Stimulated activated CD4-positive, alpha-beta T cell treated with anti-CD3 and anti-CD28 coated beads, Interleukin-4, amount 100 ng/mL, for 24 hours (primary cell): Measurements from ENCODE around the gene ADAM22.

Experiments
- DNase-seq: peaks from one replicate; pipeline ENCODE4 v3.0.0-alpha.2; 2020

The ADAM22 gene

DNA sequence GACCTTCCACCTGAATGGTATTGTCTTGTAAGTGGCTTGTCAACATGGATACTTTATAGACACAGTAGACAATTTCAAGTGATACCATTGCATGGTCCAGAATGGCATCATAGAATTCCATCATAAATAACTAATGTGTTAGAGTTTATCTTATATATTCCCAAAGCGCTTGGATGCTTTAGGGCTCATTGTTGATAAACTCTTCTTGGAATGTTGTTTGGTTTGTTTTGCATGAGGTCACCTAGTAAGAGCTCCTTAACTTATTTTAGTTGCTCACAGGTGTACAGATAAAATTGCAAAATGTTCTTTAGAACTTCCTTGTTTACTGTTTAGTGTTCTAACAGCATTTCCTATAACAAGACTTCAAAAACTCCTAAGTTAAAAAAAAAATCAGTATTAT is 249.0 kb downstream of the ADAM22 start:
- no peak for DNase-seq

DNA sequence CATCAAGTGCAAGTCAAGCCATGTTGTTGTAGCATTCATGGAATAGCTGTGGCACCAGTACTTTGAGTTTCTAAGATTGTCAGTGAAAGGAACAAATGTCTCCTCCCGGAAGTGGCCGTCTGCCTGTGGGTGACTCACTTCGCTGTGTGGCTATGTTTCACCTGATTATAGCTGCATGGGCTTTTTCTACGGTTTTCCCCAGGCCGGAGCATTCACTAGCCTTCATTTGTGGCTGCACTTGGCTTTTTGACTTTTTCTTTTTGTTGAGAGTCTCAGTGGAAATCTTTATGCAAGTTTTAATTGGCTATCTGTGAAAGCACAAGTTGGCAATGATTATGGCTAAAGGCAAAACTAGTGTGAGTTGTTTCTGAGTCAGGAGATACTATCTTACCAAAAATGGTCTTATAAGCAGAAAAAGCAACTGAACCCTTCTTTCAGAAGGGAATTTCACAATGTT is 250.8 kb downstream of the ADAM22 start:
- DNase-seq: peak; percentile 13

DNA sequence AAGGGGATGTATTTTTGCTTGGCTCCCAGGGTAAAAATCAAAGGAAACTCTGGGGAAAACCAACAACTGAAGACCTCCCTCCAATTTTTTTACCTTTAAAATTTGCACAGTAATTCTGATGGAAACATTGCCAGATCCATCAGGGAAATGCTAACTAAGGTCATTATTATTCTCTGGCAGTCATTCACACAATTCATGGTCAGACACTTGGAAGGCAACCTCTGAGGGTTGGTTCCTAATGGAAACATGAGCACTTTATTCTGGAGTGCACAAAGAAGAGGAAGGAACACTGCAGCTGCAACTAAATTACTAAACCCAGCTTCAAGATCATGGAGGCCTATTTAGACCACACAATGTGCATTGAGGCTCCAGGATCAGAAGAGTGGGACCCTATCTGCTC is 251.6 kb downstream of the ADAM22 start:
- DNase-seq: no peak

DNA sequence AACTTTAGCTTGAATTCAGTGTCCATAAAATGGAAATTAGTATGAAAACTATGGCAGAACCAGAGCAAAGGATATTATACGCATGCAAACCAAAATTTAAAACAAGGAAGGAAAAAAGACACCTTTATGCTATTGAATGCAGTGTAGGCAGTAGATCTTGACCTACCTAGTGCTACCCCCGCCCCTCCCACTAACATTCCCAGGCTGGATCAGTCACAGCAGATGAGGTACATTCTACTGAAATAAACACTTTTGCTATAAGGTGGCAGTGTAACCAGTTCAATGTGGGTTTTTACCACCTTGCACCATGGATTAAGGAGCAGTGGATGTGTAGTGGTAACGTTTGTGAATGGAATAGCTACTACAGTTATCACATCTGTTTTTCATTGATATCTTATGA is 257.9 kb downstream of the ADAM22 start:
- no peak for DNase-seq

DNA sequence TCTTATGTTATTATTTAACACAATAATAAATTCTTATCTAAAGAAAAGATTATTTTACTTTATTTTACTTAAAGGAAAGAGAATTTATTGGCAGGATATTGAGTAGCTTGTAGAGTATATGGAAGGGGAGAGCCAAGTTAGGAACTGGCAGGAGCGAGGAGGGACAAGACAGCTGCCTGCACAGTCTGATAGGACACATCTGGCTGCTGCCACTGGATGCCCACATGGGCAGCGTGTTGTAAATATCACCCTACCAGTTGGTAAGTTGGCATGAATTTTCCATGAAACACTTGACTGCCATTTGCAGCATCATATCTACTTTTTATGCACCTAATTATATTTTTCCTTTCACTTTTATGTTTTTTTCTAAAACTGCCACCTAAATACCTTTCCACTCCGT is 266.2 kb downstream of the ADAM22 start:
- no peak for DNase-seq

DNA sequence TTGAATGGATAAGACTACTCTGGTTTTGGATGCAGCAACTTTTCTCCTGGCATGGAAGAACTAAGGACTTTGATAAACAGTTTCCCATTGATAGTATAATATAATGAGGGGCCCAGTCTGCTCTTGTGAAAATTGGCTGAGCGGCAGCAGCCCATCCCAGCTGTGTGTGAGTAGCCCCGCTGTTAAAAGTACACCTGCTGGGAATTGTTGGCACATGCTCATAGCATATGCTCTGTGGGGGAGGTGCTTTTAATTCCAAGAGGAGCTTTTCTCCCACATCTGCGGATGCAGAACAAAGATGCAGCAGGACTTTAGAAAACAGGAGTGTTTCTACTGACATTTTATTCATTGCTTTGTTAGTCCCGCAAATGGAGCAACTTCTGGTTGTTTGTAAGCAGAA is 266.7 kb downstream of the ADAM22 start:
- no peak for DNase-seq

DNA sequence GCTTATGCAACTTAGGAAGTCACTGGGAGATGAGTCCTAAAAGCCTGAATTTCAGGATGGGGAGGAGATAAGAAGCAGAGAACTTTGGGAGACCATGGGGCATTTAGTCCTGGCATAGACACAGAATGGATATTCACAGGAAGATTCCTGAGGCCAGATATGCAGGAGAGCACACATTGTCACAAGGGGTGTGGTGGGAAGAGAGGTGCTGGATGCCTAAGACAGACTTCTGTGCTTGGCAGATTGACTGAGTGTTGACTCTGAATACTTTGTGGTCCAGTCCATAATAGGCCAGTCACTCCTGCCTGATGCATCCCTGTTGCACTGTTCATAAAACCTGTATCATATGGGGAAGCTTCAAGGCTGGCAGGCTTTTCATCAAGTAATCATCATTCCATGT is 267.3 kb downstream of the ADAM22 start:
- DNase-seq: no peak

DNA sequence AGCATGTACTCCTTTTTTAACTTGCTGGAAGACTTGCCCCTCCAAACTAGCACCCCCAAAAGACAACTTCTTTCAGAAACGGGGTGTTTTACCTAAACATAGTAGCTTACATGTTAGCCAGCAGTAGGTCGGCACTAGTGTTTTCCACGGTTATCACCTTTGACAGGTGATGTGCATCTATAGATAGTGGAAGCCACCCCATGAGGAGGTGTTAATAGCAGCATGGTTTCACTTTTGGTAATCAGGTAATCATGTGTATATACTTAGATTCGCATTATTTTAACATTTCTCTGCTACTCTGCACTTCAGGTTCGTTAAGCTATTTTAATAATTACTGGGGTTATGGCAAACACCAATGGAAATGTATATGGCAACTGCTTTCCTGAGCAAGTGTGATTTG is 268.2 kb downstream of the ADAM22 start:
- DNase-seq: no peak

DNA sequence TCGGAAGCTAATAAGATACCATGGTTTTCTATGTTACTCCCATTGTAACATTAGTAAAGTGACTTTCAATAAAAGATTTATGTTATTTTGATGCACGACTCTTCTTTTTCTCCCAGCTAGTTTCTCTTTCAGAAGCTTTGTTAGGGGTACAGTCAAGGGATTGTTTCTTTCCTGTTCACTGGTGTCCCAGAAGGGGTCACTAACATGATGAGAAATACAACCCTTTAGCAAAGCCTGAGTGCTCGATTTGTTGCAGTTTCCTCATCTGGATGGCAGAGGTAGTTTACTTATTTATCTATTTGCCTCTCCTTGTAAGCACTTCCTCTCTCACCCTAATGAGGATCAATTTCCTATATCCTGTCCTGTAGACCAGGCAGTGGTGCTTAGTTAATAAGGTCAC is 268.7 kb downstream of the ADAM22 start:
- no peak for DNase-seq

DNA sequence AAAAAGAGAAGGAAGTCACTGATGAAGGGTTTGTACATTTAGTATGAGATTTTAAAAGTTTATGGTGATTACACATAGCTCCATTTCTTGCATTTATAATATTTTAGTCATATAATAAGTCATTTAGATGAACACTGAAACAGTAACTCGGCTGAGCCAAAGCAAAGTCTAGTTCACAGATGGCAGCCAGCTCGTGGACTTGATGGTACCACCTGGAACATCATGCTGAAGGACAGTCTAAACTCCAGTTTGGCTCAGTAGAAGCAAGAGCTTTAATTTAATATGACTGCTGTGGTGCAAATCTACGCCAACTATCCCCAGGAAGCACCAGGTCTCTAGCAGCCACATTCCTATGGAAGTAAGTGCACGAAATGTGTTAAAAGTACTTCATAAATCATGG is 269.4 kb downstream of the ADAM22 start:
- DNase-seq: no peak

DNA sequence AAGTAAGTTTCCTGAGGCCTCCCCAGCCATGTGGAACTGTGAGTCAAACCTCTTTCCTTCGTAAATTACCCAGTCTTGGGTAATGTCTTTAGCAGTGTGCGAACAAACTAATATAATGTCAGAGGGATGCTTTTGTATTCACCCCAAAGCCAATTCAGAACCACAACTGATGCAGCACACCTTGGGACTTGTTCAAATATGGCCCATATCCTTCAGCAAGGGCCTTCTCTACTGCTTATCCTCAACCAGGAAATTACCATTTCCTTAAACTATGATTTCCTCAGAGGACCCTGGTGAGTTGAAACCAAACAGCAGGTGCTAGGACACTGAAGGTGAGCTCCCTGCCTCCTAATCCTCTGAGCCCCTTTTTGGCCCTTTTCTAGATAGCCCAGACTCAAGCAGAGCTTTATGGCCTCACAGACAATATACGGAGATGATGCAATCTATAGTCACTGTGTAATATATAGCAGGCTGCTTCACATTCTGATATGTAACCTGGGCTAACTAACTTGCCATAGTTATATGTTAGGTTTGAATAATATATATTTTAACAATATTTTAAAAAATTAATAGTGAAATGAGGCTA is 270.6 kb downstream of the ADAM22 start:
- no peak for DNase-seq

DNA sequence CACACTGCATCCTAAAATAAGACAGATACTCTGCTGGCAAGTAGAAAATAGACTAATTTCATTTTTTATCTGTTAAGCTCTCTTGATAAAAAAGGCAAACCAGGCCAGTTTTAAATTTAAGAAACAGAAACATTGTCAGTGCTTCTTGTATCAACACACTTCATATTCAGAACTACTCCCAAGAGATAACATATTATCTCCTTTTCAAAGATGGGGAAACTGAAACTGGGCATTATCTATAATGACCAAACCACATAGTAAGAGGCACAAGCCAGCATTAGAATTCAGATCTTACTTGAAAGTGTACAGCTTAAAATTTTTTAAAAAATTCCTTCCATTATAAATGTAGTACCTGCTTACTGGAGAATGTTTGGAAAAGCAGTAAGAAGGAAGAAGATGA is 271.1 kb downstream of the ADAM22 start:
- no peak for DNase-seq

DNA sequence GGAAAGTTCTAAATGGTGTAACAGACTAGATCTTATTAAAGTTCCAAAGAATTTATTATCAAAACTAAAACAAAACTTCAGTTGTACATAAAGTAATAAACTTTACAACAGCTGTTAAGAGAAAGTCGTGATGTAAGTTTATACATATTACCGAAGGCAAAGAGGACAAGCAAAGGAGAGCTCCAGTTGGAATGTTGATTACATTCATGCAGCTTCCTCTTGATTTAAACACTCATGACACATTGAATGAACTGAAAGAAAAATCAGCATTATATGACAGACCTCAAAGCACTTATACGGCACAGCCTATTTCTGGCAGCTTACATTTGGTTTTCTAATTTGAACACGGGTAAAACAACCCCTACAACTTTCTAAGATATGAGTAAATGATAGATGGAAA is 272.2 kb downstream of the ADAM22 start:
- DNase-seq: no peak

DNA sequence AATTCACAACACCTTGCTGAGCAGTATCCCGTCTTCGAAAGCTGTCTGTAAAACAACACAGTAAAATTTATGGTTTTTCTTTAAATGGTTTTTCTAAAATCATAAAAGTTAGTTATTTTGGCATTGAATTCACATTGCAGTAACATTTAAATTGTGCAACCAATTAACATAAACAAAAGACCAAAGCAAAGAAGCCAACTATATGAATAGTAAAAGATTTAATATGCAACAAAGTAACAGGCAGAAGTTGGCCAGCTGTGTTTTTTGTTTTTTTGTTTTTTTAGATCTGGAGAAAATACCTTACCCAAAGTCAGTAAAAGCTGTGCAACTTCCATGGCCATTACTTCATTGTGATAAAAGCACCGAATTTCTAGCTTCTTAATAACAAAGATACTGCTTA is 274.5 kb downstream of the ADAM22 start:
- no peak for DNase-seq

DNA sequence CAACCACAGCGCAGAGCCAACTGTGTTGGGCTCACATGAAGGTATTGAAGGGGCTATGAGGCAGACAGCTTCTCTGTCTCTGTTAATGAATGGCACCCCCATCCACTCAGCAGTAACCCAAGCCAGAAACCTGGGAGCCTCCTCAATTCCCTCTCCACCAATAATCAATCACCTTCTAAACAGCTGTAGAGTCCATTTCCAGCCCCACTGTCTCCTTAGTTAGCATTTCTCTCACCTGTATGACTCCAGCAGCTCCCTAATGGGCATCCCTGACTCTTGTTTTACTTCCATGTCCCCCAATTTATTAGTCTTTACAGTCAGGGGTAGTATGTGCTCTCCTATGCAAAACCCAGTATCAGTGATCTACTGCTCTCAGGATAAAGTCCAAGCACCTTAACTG is 278.9 kb downstream of the ADAM22 start:
- no peak for DNase-seq

DNA sequence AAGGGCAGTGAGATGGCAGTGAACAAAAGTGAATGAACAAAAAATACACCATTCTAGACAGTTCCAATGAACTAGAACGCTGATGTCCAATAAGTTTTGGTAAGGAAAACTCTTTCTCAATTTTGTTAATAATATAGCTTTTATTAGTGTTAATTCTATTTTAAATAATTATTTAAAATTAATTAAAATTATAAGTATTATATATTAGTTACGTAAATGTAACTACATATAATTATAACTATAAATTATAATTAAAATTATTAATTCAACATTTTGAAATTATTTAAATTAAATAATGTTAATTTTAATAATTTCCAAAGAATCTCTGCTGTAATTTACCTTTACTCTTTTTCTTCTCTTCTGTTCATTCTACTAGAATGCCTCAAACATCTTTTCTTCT is 280.4 kb downstream of the ADAM22 start:
- no peak for DNase-seq

DNA sequence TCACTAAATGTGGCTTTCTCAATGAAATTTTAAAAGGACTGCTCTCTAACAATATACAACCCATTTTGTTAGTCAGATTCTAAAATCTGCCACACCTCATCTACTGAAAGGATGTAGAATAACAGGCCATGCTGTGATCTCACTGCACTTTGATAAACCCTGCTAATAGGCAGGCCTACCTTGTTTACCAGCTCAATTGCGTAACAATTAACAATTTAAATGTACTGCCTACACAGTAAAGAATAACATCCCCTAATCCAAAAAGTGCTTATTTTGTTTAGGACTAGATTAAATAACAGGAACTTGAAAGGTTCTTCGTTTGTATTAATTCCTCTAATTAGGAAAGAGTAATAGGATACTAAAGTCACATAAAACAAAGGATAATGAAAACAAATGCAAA is 281.2 kb downstream of the ADAM22 start:
- no peak for DNase-seq

DNA sequence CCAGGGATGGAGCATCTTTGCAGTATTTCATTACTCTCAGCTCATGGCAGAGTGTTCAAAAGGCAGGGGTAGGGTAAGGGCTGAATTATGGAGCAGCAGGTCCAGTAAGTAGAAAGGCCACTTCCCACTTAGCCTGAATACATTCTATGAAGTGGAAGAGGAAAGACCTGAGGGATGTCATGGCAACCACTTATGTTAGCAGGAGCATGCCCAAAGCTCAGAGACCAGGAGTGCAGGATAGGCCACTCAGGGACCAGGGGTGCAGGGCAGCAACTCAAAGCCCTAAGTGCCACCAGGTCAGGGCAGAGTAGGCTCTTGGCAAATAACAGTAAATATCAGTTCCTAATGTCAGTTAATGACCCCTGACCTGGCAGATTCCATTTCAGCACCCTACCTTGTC is 282.2 kb downstream of the ADAM22 start:
- no peak for DNase-seq

DNA sequence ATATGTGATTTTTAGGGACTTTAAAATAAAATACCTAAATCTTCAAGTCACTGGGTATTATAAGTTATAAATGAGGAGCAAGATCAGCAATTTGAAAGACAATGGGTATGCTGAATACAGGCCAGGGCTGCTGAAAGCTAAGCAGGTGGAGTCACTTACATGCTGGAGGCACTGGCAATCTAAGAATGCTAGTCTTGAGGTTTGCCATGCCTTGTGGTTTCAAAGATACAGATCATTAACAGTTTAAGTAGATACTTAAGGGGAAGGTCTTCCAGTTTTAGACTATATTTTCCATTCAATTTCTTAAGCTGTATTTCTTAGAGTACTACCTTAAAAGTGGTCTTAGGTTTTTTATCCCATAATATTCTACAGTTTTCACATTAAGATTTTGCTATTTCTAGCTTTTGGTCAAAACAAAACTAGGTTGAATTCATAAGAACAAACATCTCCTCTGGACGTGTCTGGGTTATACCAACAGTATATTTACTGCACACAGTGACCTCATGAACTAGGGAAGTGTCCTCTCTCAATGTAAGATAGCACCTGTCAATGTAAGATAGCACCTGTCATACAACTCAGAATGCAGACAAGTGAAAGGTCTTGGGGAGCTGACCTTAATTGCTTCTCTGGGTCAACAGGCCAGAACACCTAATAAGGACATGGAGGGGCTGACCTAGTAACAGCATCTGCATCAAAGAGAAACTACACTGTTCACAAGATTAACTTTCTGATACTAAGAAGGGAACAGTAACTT is 283.8 kb downstream of the ADAM22 start:
- DNase-seq: no peak

DNA sequence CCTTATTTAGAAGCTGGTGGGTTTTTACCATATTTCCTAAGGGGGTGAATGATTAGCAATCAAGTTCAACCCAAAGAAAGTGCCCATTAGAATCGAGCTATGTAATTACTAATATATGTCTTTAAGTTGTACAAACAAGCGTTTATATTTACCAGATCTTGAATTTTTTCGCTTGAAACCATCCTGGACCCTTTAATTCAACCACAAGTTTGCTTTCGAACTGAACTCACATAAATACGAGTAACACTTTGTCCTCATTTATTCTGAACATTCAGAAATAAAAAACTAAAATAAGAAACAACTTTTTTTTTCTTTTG is 284.3 kb downstream of the ADAM22 start:
- no peak for DNase-seq

DNA sequence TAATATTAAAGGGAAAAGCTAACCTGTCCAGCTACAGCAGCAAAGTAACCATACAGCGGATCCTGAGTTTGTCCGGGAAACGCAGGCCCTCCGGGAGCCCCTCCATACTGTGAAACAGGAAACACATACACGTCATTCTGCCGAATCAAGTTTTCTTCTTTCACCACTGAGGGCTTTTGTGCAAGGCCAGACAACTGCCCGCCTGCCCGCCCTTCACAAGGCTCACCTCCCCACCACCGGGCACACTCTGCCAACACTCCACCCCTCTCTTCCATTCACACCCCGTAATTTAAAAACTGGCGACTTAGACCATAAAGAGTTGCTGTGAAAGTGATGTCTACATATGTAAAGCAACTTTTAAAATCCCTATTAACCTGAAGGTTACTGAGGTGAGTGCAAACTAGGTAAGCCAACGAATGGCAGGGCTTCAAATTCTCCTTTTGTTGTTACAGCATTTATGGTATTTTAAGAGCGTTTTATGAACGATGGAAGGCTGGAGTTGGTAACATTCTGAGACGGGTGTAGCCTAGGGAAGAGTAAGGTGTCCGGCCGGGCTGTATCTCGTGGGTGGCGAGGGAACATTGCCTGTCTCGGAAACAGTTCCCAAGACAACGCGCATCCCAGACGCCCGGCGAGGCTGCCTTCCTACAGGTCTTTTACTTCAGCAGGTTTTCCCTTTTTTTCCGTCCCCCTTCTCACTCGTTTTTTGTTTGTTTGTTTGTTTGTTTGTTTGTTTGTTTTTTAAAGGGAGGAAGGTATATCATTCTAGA is 285.0 kb downstream of the ADAM22 start:
- DNase-seq: peak; percentile 22

DNA sequence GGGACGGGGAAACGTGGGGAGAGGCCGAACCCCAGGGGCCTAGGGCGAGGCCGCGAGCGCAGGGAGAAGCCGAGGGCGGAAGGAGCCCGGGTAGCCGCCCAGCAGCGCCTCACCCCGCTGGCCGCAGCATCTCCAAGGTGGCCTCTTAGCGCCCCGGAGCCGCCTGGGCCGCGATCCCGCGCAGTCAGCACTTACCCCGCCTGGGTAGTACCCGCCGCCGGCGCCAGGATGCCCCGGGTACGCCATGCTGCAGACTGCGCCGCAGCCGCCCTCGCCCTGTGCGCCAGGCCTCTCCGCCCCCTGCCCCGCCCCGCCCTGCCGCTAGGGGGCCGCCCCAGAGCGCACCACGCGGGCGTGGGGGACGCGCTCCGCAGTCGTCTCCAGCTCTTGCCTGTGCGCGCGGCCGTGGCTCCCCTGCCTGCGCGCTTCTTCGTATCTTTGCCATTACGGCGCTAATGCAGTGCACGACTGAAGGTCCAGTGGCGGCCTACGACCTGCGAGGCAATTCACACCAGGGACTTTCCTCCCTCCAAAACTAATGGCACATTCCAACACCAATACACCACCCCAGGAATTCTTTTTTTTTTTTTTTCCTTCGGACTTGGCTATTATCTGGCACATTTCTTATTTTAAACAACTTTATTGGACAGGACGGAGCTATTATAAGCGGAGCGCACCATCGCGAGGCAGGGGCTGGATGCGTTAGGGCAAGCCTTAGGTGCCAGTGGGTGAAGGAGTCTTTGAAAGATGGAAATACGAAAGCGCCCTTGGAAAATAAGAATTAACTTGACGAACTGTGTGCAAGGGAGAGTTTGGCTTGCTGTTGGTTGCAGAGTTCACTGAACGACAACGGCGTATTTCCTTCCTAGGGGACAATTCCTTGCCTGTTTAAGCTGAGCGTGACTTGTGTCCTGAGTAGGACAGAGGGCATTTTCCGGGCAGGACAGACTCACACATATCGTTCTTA is 286.0 kb downstream of the ADAM22 start, which contains the start of gene SRI:
SRI (minus strand) TSS at position 258 of the 967 bp plus-strand sequence; CDS start at position 246, 12 bp downstream.
- peak; percentile 90 for DNase-seq

DNA sequence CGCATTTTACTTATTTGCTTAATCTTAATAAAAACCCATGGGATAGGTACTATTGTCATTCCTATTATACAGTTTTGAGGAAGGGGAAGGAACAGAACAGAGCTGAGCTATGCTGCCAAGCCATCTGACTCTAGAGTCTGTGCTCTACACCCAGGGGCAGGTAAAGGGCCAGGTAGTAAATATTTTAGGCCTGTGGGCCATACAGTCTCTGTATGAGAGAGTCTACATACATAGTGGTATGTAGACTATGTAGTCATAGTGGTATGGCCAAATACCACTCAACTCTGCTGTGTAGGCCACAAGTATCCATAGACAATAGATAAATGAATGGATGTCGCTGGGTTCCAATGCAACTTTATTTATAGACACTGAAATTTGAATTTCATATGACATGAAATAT is 289.2 kb downstream of the ADAM22 start:
- no peak for DNase-seq
